ENCODE results near the gene DGKK.
"Not testable (repeated sequence)": the region's sequence is repeated elsewhere in the genome, so short reads cannot be mapped to it uniquely, and the experiment has no call there.

Gene DGKK

GRCh38 chrX:50343917-50344316, 126.7 kb downstream of the DGKK start:
- no peaks in the 10 kb centered on the region for H3K36me3 ChIP-seq (ENCODE audit: control insufficient read depth, insufficient read depth, low read length)
- no peaks in the 10 kb centered on the region for H3K9me3 ChIP-seq (ENCODE audit: control insufficient read depth, low read length)
- no peak overlapping the region for H3K27ac ChIP-seq (ENCODE audit: low read depth, low read length, severe bottlenecking)
- no peaks in the 10 kb centered on the region for H3K4me1 ChIP-seq (ENCODE audit: control insufficient read depth, insufficient read depth, low read length, poor library complexity, severe bottlenecking)
- H3K4me3 ChIP-seq (ENCODE audit: extremely low read depth, insufficient read depth, low read length, poor library complexity, severe bottlenecking): no peak overlapping the region

GRCh38 chrX:50333308-50333707, 137.3 kb downstream of the DGKK start:
- 96% methylated on average over 4 of the region's 6 CpGs for WGBS, 2 experiments (ENCODE audit: insufficient coverage in 2 of 2)
- Histone ChIP-seq H3K27ac (ENCODE audit: low read depth, low read length, severe bottlenecking) (no peak overlapping the region), H3K9me3 (ENCODE audit: control insufficient read depth, low read length) (no peaks in the 10 kb centered on the region), H3K4me1 (ENCODE audit: control insufficient read depth, insufficient read depth, low read length, poor library complexity, severe bottlenecking) (no peaks in the 10 kb centered on the region), H3K4me3 (ENCODE audit: extremely low read depth, insufficient read depth, low read length, poor library complexity, severe bottlenecking) (no peak overlapping the region), H3K36me3 (ENCODE audit: control insufficient read depth, insufficient read depth, low read length) (no peaks in the 10 kb centered on the region)

GRCh38 chrX:50332668-50333067, 138.0 kb downstream of the DGKK start:
- not testable (repeated sequence) for H3K9me3 ChIP-seq (ENCODE audit: control insufficient read depth, low read length); H3K4me1 ChIP-seq (ENCODE audit: control insufficient read depth, insufficient read depth, low read length, poor library complexity, severe bottlenecking); H3K4me3 ChIP-seq (ENCODE audit: extremely low read depth, insufficient read depth, low read length, poor library complexity, severe bottlenecking); H3K27ac ChIP-seq (ENCODE audit: low read depth, low read length, severe bottlenecking); H3K36me3 ChIP-seq (ENCODE audit: control insufficient read depth, insufficient read depth, low read length)
- no CpG with 5 or more reads among the region's 5 CpGs for WGBS, 2 experiments (ENCODE audit: insufficient coverage in 2 of 2)

GRCh38 chrX:50327235-50327634, 143.4 kb downstream of the DGKK start:
- Histone ChIP-seq H3K27ac (ENCODE audit: low read depth, low read length, severe bottlenecking) (no peak overlapping the region), H3K4me3 (ENCODE audit: extremely low read depth, insufficient read depth, low read length, poor library complexity, severe bottlenecking) (no peak overlapping the region), H3K4me1 (ENCODE audit: control insufficient read depth, insufficient read depth, low read length, poor library complexity, severe bottlenecking) (no peaks in the 10 kb centered on the region), H3K36me3 (ENCODE audit: control insufficient read depth, insufficient read depth, low read length) (no peaks in the 10 kb centered on the region), H3K9me3 (ENCODE audit: control insufficient read depth, low read length) (no peaks in the 10 kb centered on the region)
- WGBS, 2 experiments (ENCODE audit: insufficient coverage in 2 of 2): no CpG with 5 or more reads among the region's 2 CpGs
